22Rv1 (cell line): ENCODE results near the gene CD59.

Source experiments
- H3K27ac ChIP-seq: fragments of 450-650 bp; 2 replicates; pipeline ENCODE4 v1.5.1; 2017
- CTCF ChIP-seq: fragments of 450-650 bp; IDR thresholded peaks from 2 replicates; pipeline ENCODE4 v1.5.1; 2017; ENCODE audit warnings: mild to moderate bottlenecking
- ZFX ChIP-seq: fragments of 450-650 bp; IDR thresholded peaks from 2 replicates; pipeline ENCODE4 v1.6.1; 2017; ENCODE audit warnings: antibody characterized with exemption, borderline replicate concordance

Gene CD59

GRCh38 chr11:33694346-33695050 lies 41.7 kb downstream of the CD59 start:
- no peak overlapping the region for H3K27ac ChIP-seq
- TF ChIP-seq CTCF (no peak), ZFX (no peak)

- H3K27ac ChIP-seq: no peak overlapping the region
- TF ChIP-seq CTCF: no peak
- no peak for TF ChIP-seq ZFX
Observed at GRCh38 chr11:33692541-33692940, 43.7 kb downstream of the CD59 start.

GRCh38 chr11:33692013-33692504 lies 44.2 kb downstream of the CD59 start:
- TF ChIP-seq CTCF (no peak), ZFX (no peak)

GRCh38 chr11:33691066-33691864 lies 45.0 kb downstream of the CD59 start:
- TF ChIP-seq ZFX (no peak), CTCF (no peak)
- peak overlapping the region; percentile 25; the same call in 1 of the 2 replicates for H3K27ac ChIP-seq

More at GRCh38 chr11:33692013-33692504, 44.2 kb downstream of the CD59 start:
- H3K27ac ChIP-seq: no peak overlapping the region

GRCh38 chr11:33690290-33691065 lies 45.7 kb downstream of the CD59 start:
- TF ChIP-seq CTCF (no peak), ZFX (no peak)

GRCh38 chr11:33689501-33689900 lies 46.7 kb downstream of the CD59 start:
- no peak overlapping the region for H3K27ac ChIP-seq
- TF ChIP-seq ZFX: no peak
- no peak for TF ChIP-seq CTCF

More at GRCh38 chr11:33690290-33691065, 45.7 kb downstream of the CD59 start:
- H3K27ac ChIP-seq: no peak overlapping the region; the same call in 1 of the 2 replicates
